CD4-positive, alpha-beta T cell (primary cell): ENCODE measurements around the gene KIF26B. TPM values are rescaled to one million over a fixed set of nuclear protein-coding genes. Genes with fewer than 3 reads are reported as not detected.

Experiments
- ATAC-seq: fragments of 200-7000 bp; cut with Tn5 transposase; one replicate; pipeline ENCODE4 v1.10.0; 2022; ENCODE audit warnings: mild to moderate bottlenecking; ENCODE audit not compliant: poor library complexity
- CTCF ChIA-PET: fragments of 350-600 bp; sonication (Branson Sonifier 250); formaldehyde crosslinking; loops from one replicate; lab custom pipeline; 2021; ENCODE audit warnings: antibody characterized with exemption, inconsistent platforms; lab: Charles Lee
- POLR2A ChIA-PET: fragments of 350-600 bp; sonication (Branson Sonifier 250); formaldehyde crosslinking; loops from one replicate; lab custom pipeline; 2021; ENCODE audit warnings: antibody characterized with exemption, inconsistent platforms; lab: Charles Lee
- DNase-seq, 14 experiments: peaks; one replicate each; pipeline ENCODE4 v3.0.0-alpha.2; 2013 to 2020; ENCODE audit warnings: mixed read lengths in 2 of 14
- H3K27ac ChIP-seq, 2 donors: one replicate each; pipeline versions ENCODE4 v1.5.1 to v1.7.0; 2013; ENCODE audit warnings: low read length in 2 of 2, low read depth in 1 of 2, mild to moderate bottlenecking in 1 of 2
- H3K27me3 ChIP-seq, 2 experiments: 1 replicate in 1 of 2; 2 replicates in 1 of 2; pipeline versions ENCODE4 v1.6.1 to v1.7.0; 2013; ENCODE audit warnings: low read length in 2 of 2, control low read depth in 1 of 2, mild to moderate bottlenecking in 1 of 2, moderate library complexity in 1 of 2; ENCODE audit not compliant: insufficient read depth in 2 of 2, control insufficient read depth in 1 of 2
- H3K36me3 ChIP-seq: one replicate; pipeline ENCODE4 v1.6.1; 2013; ENCODE audit warnings: low read length, control low read depth; ENCODE audit not compliant: insufficient read depth
- H3K4me1 ChIP-seq: one replicate; pipeline ENCODE4 v1.6.1; 2013; ENCODE audit warnings: low read length, control low read depth; ENCODE audit not compliant: insufficient read depth
- H3K4me3 ChIP-seq: one replicate; pipeline ENCODE4 v1.5.1; 2013; ENCODE audit warnings: mild to moderate bottlenecking, low read length, moderate library complexity
- H3K9me3 ChIP-seq, 2 experiments: 1 replicate in 1 of 2; 2 replicates in 1 of 2; pipeline versions ENCODE4 v1.6.1 to v1.7.0; 2013; ENCODE audit warnings: low read length in 2 of 2, mild to moderate bottlenecking in 2 of 2, control low read depth in 1 of 2, moderate library complexity in 1 of 2; ENCODE audit not compliant: control insufficient read depth in 1 of 2, insufficient read depth in 1 of 2
- H3K27ac Mint-ChIP-seq: one replicate; pipeline ENCODE4 v1.8.0; 2020; ENCODE audit warnings: mixed read lengths
- H3K27me3 Mint-ChIP-seq: one replicate; pipeline ENCODE4 v1.8.0; 2021; ENCODE audit warnings: mixed read lengths
- H3K36me3 Mint-ChIP-seq: one replicate; pipeline ENCODE4 v1.8.0; 2021; ENCODE audit warnings: low read depth, mixed read lengths
- H3K4me1 Mint-ChIP-seq: one replicate; pipeline ENCODE4 v1.8.0; 2021; ENCODE audit warnings: low read depth, mixed read lengths
- H3K4me3 Mint-ChIP-seq: one replicate; pipeline ENCODE4 v1.8.0; 2020; ENCODE audit warnings: mild to moderate bottlenecking, mixed read lengths
- H3K9me3 Mint-ChIP-seq: one replicate; pipeline ENCODE4 v1.8.0; 2020; ENCODE audit warnings: mixed read lengths
- CTCF ChIP-seq: fragments of 200-600 bp; IDR thresholded peaks from one replicate; pipeline ENCODE4 v1.8.0; 2022; ENCODE audit warnings: antibody characterized with exemption, mild to moderate bottlenecking
- intact Hi-C, 2 experiments: fragments of 100-400 bp; cut with DNase I in 1 of 2; cut with micrococcal nuclease in 1 of 2; formaldehyde crosslinking; loops; one replicate each; pipeline versions ENCODE4 v1.15.1 to v1.9.0; 2023 to 2025; cut with DNase I, micrococcal nuclease
- total RNA-seq, 174 experiments: library from RNA in 2 of 174; stranded (reverse) in 2 of 174; gene quantifications; one replicate each; pipeline ENCODE4 v1.2.3 and lab custom pipeline; 2021 to 2026

KIF26B gene
- total RNA-seq, 2 experiments from 2014 or later: 0.03 TPM; not detected in 1

- H3K27ac ChIP-seq: no peak overlapping the region
- H3K36me3 ChIP-seq: no peaks in the 10 kb centered on the region
- no peak for TF ChIP-seq CTCF
- H3K4me3 Mint-ChIP-seq: no peak overlapping the region
- CTCF ChIA-PET: no interaction called here
- H3K36me3 Mint-ChIP-seq: peaks cover 15% of the 10 kb centered on the region
- peaks cover 4 to 27% of the 10 kb centered on the region in 2 experiments for H3K9me3 ChIP-seq
- DNase-seq (no peak), ATAC-seq (no peak)
- no peak overlapping the region for H3K27ac Mint-ChIP-seq
- H3K4me3 ChIP-seq: no peak overlapping the region
- POLR2A ChIA-PET: no interaction called here
- intact Hi-C loops: no loop called here
- H3K4me1 ChIP-seq: no peaks in the 10 kb centered on the region
- H3K27me3 Mint-ChIP-seq: peaks cover 13% of the 10 kb centered on the region
- H3K27me3 ChIP-seq: no peaks in the 10 kb centered on the region
- no peaks in the 10 kb centered on the region for H3K4me1 Mint-ChIP-seq
- H3K9me3 Mint-ChIP-seq: peaks cover 23% of the 10 kb centered on the region
These were observed 486.6 kb downstream of the KIF26B start for GRCh38 chr1:245641384-245641783.

- CTCF ChIA-PET: no interaction called here
- no peaks in the 10 kb centered on the region for H3K36me3 ChIP-seq
- intact Hi-C loops: no loop called here
These were observed 490.6 kb downstream of the KIF26B start for GRCh38 chr1:245645406-245645805.

DNA sequence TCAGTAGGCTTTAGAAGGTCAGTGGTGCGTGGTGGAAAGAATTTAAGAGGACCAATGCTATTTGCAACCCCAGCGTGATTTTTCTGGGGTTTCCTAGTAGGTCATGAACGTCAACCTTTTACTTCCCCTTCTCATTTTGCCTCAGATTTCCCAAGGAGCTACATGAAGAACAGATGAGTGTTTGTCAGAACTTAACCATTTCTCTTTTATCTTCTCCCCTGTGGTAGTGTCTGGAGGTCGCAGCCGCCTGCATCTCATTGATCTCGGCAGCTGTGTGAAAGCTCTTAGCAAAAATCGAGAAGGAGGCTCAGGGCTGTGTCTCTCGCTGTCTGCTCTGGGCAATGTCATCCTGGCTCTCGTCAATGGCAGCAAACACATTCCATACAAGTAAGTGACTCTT is 491.1 kb downstream of the KIF26B start:
- H3K36me3 ChIP-seq: no peaks in the 10 kb centered on the region
- no peak overlapping the region for H3K27ac ChIP-seq
- H3K27ac Mint-ChIP-seq: no peak overlapping the region
- CTCF ChIA-PET: no interaction called here
- peaks cover 18 to 19% of the 10 kb centered on the region in 2 experiments for H3K9me3 ChIP-seq
- no peak for ATAC-seq
- peaks cover 5% of the 10 kb centered on the region for H3K9me3 Mint-ChIP-seq
- POLR2A ChIA-PET: no interaction called here
- no peak overlapping the region for H3K4me3 ChIP-seq
- H3K36me3 Mint-ChIP-seq: peaks cover 10% of the 10 kb centered on the region
- intact Hi-C loops: no loop called here
- no peak for DNase-seq
- peaks cover 7% of the 10 kb centered on the region for H3K4me1 Mint-ChIP-seq
- peaks cover 31% of the 10 kb centered on the region for H3K27me3 Mint-ChIP-seq
- no peak for TF ChIP-seq CTCF
- H3K4me1 ChIP-seq: no peaks in the 10 kb centered on the region
- no peak overlapping the region for H3K4me3 Mint-ChIP-seq
- H3K27me3 ChIP-seq: peaks cover 0 to 3% of the 10 kb centered on the region in 2 experiments

More at GRCh38 chr1:245645406-245645805, 490.6 kb downstream of the KIF26B start:
- H3K36me3 Mint-ChIP-seq: peaks cover 10% of the 10 kb centered on the region
- DNase-seq: no peak
- POLR2A ChIA-PET: no interaction called here
- H3K9me3 ChIP-seq: peaks cover 18 to 23% of the 10 kb centered on the region in 2 experiments
- ATAC-seq: no peak
- H3K27me3 ChIP-seq: peaks cover 0 to 3% of the 10 kb centered on the region in 2 experiments
- H3K27ac Mint-ChIP-seq: no peak overlapping the region
- H3K4me3 ChIP-seq: no peak overlapping the region
- peaks cover 31% of the 10 kb centered on the region for H3K27me3 Mint-ChIP-seq
- H3K4me1 Mint-ChIP-seq: peaks cover 7% of the 10 kb centered on the region
- H3K27ac ChIP-seq: no peak overlapping the region
- TF ChIP-seq CTCF: no peak
- peaks cover 6% of the 10 kb centered on the region for H3K9me3 Mint-ChIP-seq
- H3K4me3 Mint-ChIP-seq: no peak overlapping the region
- H3K4me1 ChIP-seq: no peaks in the 10 kb centered on the region
